GM19099 (cell line): ENCODE measurements around the gene GARIN6.

Experiments
- POLR2A ChIP-seq: IDR thresholded peaks from 3 replicates; pipeline ENCODE4 v1.6.1; 2011; ENCODE audit warnings: low read depth; ENCODE audit not compliant: insufficient read length; ENCODE audit errors: extremely low read depth

The GARIN6 gene

GRCh38 chr12:99686142-99686541 lies 38.6 kb downstream of the GARIN6 start:
- no peak for TF ChIP-seq POLR2A

- no peak for TF ChIP-seq POLR2A
These were observed 47.5 kb downstream of the GARIN6 start for GRCh38 chr12:99695050-99695449.
